Stimulated activated CD4-positive, alpha-beta T cell treated with anti-CD3 and anti-CD28 coated beads, Interleukin-4, amount 100 ng/mL, for 1 hour (primary cell): ENCODE data around the gene BTNL2.
A peak's percentile ranks its signal among the peaks of the same experiment; 100 is the strongest.
"Not testable (repeated sequence)": the region's sequence is repeated elsewhere in the genome, so short reads cannot be mapped to it uniquely, and the experiment has no call there.

Experiments used
- DNase-seq: peaks from one replicate; pipeline ENCODE4 v3.0.0-alpha.2; 2020

Gene BTNL2

GRCh38 chr6:32406857-32407256 lies at the start of gene BTNL2:
BTNL2 (minus strand) TSS chr6:32407181; CDS start chr6:32407123, 58 bp downstream.
- no peak for DNase-seq

GRCh38 chr6:32449088-32449736 lies 42.2 kb upstream of the BTNL2 start:
- no peak for DNase-seq

GRCh38 chr6:32447932-32448331 lies 41.0 kb upstream of the BTNL2 start:
- no peak for DNase-seq

GRCh38 chr6:32445321-32445854 lies 38.4 kb upstream of the BTNL2 start:
- no peak for DNase-seq

- DNase-seq, result no peak
These were observed 37.5 kb upstream of the BTNL2 start for GRCh38 chr6:32444433-32444832.

- DNase-seq, result no peak
These were observed 36.1 kb upstream of the BTNL2 start for GRCh38 chr6:32442977-32443552.

GRCh38 chr6:32442243-32442667 lies 35.3 kb upstream of the BTNL2 start:
- no peak for DNase-seq

GRCh38 chr6:32439602-32440214 lies 32.7 kb upstream of the BTNL2 start, which contains the start of gene HLA-DRA:
HLA-DRA (plus strand) TSS chr6:32439887; CDS start chr6:32439951, 64 bp downstream.
- no peak for DNase-seq

- DNase-seq, result no peak
These were observed 32.2 kb upstream of the BTNL2 start for GRCh38 chr6:32439139-32439538.

- DNase-seq, result no peak
These were observed 30.2 kb upstream of the BTNL2 start for GRCh38 chr6:32436995-32437836.

- DNase-seq, result no peak
These were observed 29.2 kb upstream of the BTNL2 start for GRCh38 chr6:32436186-32436585.

GRCh38 chr6:32433950-32434349 lies 27.0 kb upstream of the BTNL2 start:
- DNase-seq, result not testable (repeated sequence)

- no peak for DNase-seq
These were observed 25.1 kb upstream of the BTNL2 start for GRCh38 chr6:32432050-32432450.

GRCh38 chr6:32431142-32431541 lies 24.2 kb upstream of the BTNL2 start:
- DNase-seq, result no peak

GRCh38 chr6:32430179-32430578 lies 23.2 kb upstream of the BTNL2 start:
- no peak for DNase-seq

- no peak for DNase-seq
These were observed 21.0 kb upstream of the BTNL2 start for GRCh38 chr6:32427934-32428474.

GRCh38 chr6:32427218-32427617 lies 20.2 kb upstream of the BTNL2 start:
- DNase-seq, result no peak

- DNase-seq, result no peak
These were observed 19.4 kb upstream of the BTNL2 start for GRCh38 chr6:32426338-32426737.

- no peak for DNase-seq
These were observed 17.8 kb upstream of the BTNL2 start for GRCh38 chr6:32424589-32425300.

GRCh38 chr6:32416036-32416435 lies 9.1 kb upstream of the BTNL2 start:
- no peak for DNase-seq

GRCh38 chr6:32415521-32416019 lies 8.6 kb upstream of the BTNL2 start:
- peak; percentile 78 for DNase-seq
